Endothelial cell of umbilical vein (primary cell): ENCODE measurements around the gene AEBP1. TPM values are rescaled to one million over a fixed set of nuclear protein-coding genes. Genes with fewer than 3 reads are reported as not detected.

Experiments
- BruUV-seq: library from RNA; stranded (reverse); fragments of 400-500 nt; replicated peaks from 2 replicates; lab custom pipeline; 2021; lab: Mats Ljungman, UMichigan
- CTCF ChIA-PET: fragments of 300-600, 350-600 bp; sonication (Branson Sonifier 250); formaldehyde crosslinking; loops from one replicate; lab custom pipeline; 2021; ENCODE audit warnings: antibody characterized with exemption, inconsistent platforms; lab: Charles Lee
- POLR2A ChIA-PET: fragments of 300-600, 350-600 bp; sonication (Branson Sonifier 250); formaldehyde crosslinking; loops from one replicate; lab custom pipeline; 2021; ENCODE audit warnings: antibody characterized with exemption, inconsistent platforms; lab: Charles Lee
- DNase-seq: peaks from one replicate; pipeline ENCODE4 v3.0.0-alpha.2; 2011; ENCODE audit warnings: low read depth, low spot score
- FAIRE-seq: peaks from 2 replicates; lab custom pipeline; 2011; peaks lifted over from hg19 to GRCh38; lab: Jason Lieb, UNC
- H2AFZ ChIP-seq: 2 replicates; pipeline ENCODE4 v1.6.0; 2012; ENCODE audit warnings: low read depth, low read length, control low read depth, inconsistent platforms
- H3K27ac ChIP-seq: 2 replicates; pipeline ENCODE4 v1.5.1; 2011; ENCODE audit warnings: low read depth, mild to moderate bottlenecking, control low read depth, low read length, moderate library complexity; ENCODE audit not compliant: insufficient read depth
- H3K27me3 ChIP-seq, 2 experiments: 2 replicates each; pipeline versions ENCODE4 v1.6.0 to v1.6.1; 2011; ENCODE audit warnings: low read length in 2 of 2, mixed read lengths in 1 of 2; ENCODE audit not compliant: control insufficient read depth in 2 of 2, insufficient read depth in 2 of 2
- H3K36me3 ChIP-seq, 2 experiments: 2 replicates in 1 of 2; 3 replicates in 1 of 2; pipeline ENCODE4 v1.5.1; 2011; ENCODE audit warnings: low read length in 2 of 2, mild to moderate bottlenecking in 1 of 2, moderate library complexity in 1 of 2; ENCODE audit not compliant: control insufficient read depth in 2 of 2, insufficient read depth in 2 of 2; ENCODE audit errors: extremely low read depth in 1 of 2
- H3K4me1 ChIP-seq: 3 replicates; pipeline ENCODE4 v1.5.1; 2011; ENCODE audit warnings: mild to moderate bottlenecking, low read length; ENCODE audit not compliant: control insufficient read depth, insufficient read depth; ENCODE audit errors: extremely low read depth
- H3K4me2 ChIP-seq: 2 replicates; pipeline ENCODE4 v1.6.1; 2011; ENCODE audit warnings: low read length, control low read depth, mixed read lengths; ENCODE audit not compliant: insufficient read depth
- H3K4me3 ChIP-seq, 3 experiments: fragments of 200-600 bp in 1 of 3; sonication (generic), shearing (Covaris generic) in 1 of 3; replicated peaks in 1 of 3; 2 replicates each; pipeline ENCODE4 v1.5.1; 2011 to 2016; ENCODE audit warnings: control low read depth in 3 of 3, low read length in 3 of 3, mild to moderate bottlenecking in 2 of 3, inconsistent platforms in 1 of 3, low read depth in 1 of 3, moderate library complexity in 1 of 3; ENCODE audit not compliant: insufficient read depth in 1 of 3
- H3K79me2 ChIP-seq: 2 replicates; pipeline ENCODE4 v1.6.0; 2012; ENCODE audit warnings: low read length, inconsistent platforms; ENCODE audit not compliant: control insufficient read depth, insufficient read depth
- H3K9ac ChIP-seq: replicated peaks from 2 replicates; pipeline ENCODE3; 2011; ENCODE audit warnings: low read length, control low read depth; ENCODE audit not compliant: insufficient read depth; ENCODE audit errors: extremely low read depth
- H3K9me1 ChIP-seq: replicated peaks from 3 replicates; pipeline ENCODE4 v1.6.0; 2011; ENCODE audit warnings: mild to moderate bottlenecking, low read length; ENCODE audit not compliant: control insufficient read depth, insufficient read depth; ENCODE audit errors: extremely low read depth
- H3K9me3 ChIP-seq: replicated peaks from 2 replicates; pipeline ENCODE4 v1.5.1; 2012; ENCODE audit warnings: low read length, inconsistent platforms; ENCODE audit not compliant: control insufficient read depth, insufficient read depth
- H4K20me1 ChIP-seq: replicated peaks from 2 replicates; pipeline ENCODE3; 2011; ENCODE audit warnings: mild to moderate bottlenecking, low read length; ENCODE audit not compliant: control insufficient read depth, insufficient read depth; ENCODE audit errors: extremely low read depth
- CTCF ChIP-seq, 2 donors: IDR thresholded peaks; 1 replicate in 1 of 2; 2 replicates in 1 of 2; pipeline ENCODE4 v1.5.1; 2011; ENCODE audit warnings: low read length in 2 of 2, mild to moderate bottlenecking in 2 of 2, moderate library complexity in 2 of 2, control low read depth in 1 of 2, inconsistent platforms in 1 of 2, low read depth in 1 of 2; ENCODE audit not compliant: insufficient read depth in 1 of 2; ENCODE audit errors: extremely low read depth in 1 of 2
- EZH2 ChIP-seq: IDR thresholded peaks from 2 replicates; pipeline ENCODE4 v1.6.1; 2012; ENCODE audit warnings: borderline replicate concordance, low read depth, mild to moderate bottlenecking, moderate library complexity, low read length, inconsistent platforms; ENCODE audit not compliant: severe bottlenecking
- FOS ChIP-seq: IDR thresholded peaks from 2 replicates; pipeline ENCODE4 v1.6.1; 2011; ENCODE audit warnings: mild to moderate bottlenecking, low read length, moderate library complexity, borderline replicate concordance; ENCODE audit not compliant: insufficient read depth
- JUN ChIP-seq: IDR thresholded peaks from 2 replicates; pipeline ENCODE4 v1.6.1; 2011; ENCODE audit warnings: borderline replicate concordance, low read depth; ENCODE audit not compliant: insufficient read length, insufficient read depth
- MAX ChIP-seq: IDR thresholded peaks from 2 replicates; pipeline ENCODE4 v1.6.1; 2011; ENCODE audit not compliant: insufficient read depth, insufficient read length
- POLR2A ChIP-seq: IDR thresholded peaks from 2 replicates; pipeline ENCODE4 v1.6.1; 2012; ENCODE audit warnings: low read depth, mild to moderate bottlenecking, control low read depth, low read length
- POLR2AphosphoS5 ChIP-seq: IDR thresholded peaks from 2 replicates; pipeline ENCODE4 v1.6.1; 2012; ENCODE audit warnings: low read depth, mild to moderate bottlenecking, control low read depth, low read length, moderate library complexity; ENCODE audit not compliant: insufficient read depth
- dilution Hi-C: fragments of 300-500 bp; cut with MboI; formaldehyde crosslinking; loops from one replicate; pipeline ENCODE4 v1.15.0; 2019; ENCODE audit warnings: low sequenced_read_pairs; ENCODE audit not compliant: extremely low pct_ligation_motif_present
- intact Hi-C: fragments of 100-400 bp; cut with micrococcal nuclease; formaldehyde crosslinking; loops from one replicate; pipeline ENCODE4 v1.10.0; 2022
- polyA plus RNA-seq, 4 experiments: library from polyadenylated mRNA; depleted of rRNA in 3 of 4; stranded (reverse) in 3 of 4; unstranded in 1 of 4; fragments of >200 nt; gene quantifications; 2 replicates each; pipeline versions ENCODE4 v1.2.1 to v1.2.3, GENCODE V29; 2011 to 2012; ENCODE audit warnings: missing spikeins in 1 of 4
- total RNA-seq: library from RNA; stranded (reverse); gene quantifications from 2 replicates; pipeline ENCODE4 v1.2.3, GENCODE V29; 2021

The AEBP1 gene
- total and polyA plus RNA-seq, 2 donors (not counting 3 experiments of a cell fraction or from before 2014, with no cell fraction given): 20.6 to 48.0 TPM

- H3K9ac ChIP-seq: peak overlapping the region; percentile 65
- peaks cover 0 to 12% of the 10 kb centered on the region in 2 experiments for H3K36me3 ChIP-seq
- CTCF ChIA-PET: no interaction called here
- H3K4me1 ChIP-seq: peaks cover 8% of the 10 kb centered on the region
- TF ChIP-seq POLR2AphosphoS5 (peak; percentile 73), EZH2 (no peak), JUN (no peak), FOS (no peak), POLR2A (peak; percentile 72), CTCF (IDR thresholded peaks at IDR 0.05; ENCODE audit: extremely low read depth in 1 of 2, insufficient read depth in 1 of 2, low read depth in 1 of 2, low read length in 2 of 2) (no peak), MAX (no peak)
- POLR2A ChIA-PET: no interaction called here
- dilution Hi-C loops: no loop called here
- TSS peak; percentile 78 for BruUV-seq
- peak overlapping the region; percentile 87 for H2AFZ ChIP-seq
- no peaks in the 10 kb centered on the region for H4K20me1 ChIP-seq
- peak overlapping the region; percentile 50 for H3K27ac ChIP-seq
- H3K9me3 ChIP-seq: no peaks in the 10 kb centered on the region
- H3K4me3 ChIP-seq: peak overlapping the region; percentile 63 to 79 (median 72)
- intact Hi-C loops: loop anchor here (1.0 to 2.0 kb wide), 3 partner anchors 22 to 41 kb away; partner anchors contain the start of genes AEBP1, DBNL and POLD2
- FAIRE-seq (peak; percentile 98), DNase-seq (peak; percentile 98)
- H3K4me2 ChIP-seq: peak overlapping the region; percentile 91
- no peaks in the 10 kb centered on the region for H3K79me2 ChIP-seq
- no peaks in the 10 kb centered on the region for H3K9me1 ChIP-seq
- no peaks in the 10 kb centered on the region for H3K27me3 ChIP-seq
Observed at GRCh38 chr7:44082541-44083207, 21.5 kb upstream of the AEBP1 start.
